ENCODE data around the gene CHCHD4.

Gene CHCHD4

DNA sequence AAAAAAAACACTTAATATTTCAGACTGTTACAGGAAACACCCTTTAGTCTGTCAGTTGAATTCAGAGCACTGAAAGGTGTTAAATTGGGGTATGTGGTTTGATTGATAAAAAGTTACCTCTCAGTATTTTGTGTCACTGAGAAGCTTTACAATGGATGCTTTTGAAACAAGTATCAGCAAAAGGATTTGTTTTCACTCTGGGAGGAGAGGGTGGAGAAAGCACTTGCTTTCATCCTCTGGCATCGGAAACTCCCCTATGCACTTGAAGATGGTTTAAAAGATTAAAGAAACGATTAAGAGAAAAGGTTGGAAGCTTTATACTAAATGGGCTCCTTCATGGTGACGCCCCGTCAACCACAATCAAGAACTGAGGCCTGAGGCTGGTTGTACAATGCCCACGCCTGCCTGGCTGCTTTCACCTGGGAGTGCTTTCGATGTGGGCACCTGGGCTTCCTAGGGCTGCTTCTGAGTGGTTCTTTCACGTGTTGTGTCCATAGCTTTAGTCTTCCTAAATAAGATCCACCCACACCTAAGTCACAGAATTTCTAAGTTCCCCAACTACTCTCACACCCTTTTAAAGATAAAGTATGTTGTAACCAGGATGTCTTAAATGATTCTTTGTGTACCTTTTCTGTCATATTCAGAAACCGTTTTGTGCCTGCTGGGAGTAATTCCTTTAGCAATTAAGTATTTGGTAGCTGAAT is 18.0 kb upstream of the CHCHD4 start:
- CTCF ChIA-PET: interaction anchor here (1.1 to 2.0 kb wide), 4 partner anchors 15 to 61 kb away, joined by 3 to 6 read pairs (median 4); partner anchors contain the start of genes CHCHD4 and TMEM43
- TF ChIP-seq CTCF (IDR thresholded peaks at IDR 0.05; ENCODE audit: control extremely low read depth, extremely low read depth, low read depth, missing control alignments): no peak
- POLR2A ChIA-PET: interaction anchor here (1.1 kb wide), 1 partner anchor 36 kb away, joined by 3 read pairs; the partner anchor contains the start of genes LSM3 and XPC
- no peak for DNase-seq (ENCODE audit: extremely low spot score)

- no peak for DNase-seq (ENCODE audit: extremely low spot score)
- CTCF ChIA-PET: interaction anchor here (1.1 to 2.0 kb wide), 4 partner anchors 15 to 62 kb away, joined by 3 to 6 read pairs (median 4); partner anchors contain the start of genes CHCHD4 and TMEM43
- POLR2A ChIA-PET: no interaction called here
- no peak for TF ChIP-seq CTCF (IDR thresholded peaks at IDR 0.05; ENCODE audit: control extremely low read depth, extremely low read depth, low read depth, missing control alignments)
Measured at GRCh38 chr3:14141602-14142341, 17.1 kb upstream of the CHCHD4 start.

DNA sequence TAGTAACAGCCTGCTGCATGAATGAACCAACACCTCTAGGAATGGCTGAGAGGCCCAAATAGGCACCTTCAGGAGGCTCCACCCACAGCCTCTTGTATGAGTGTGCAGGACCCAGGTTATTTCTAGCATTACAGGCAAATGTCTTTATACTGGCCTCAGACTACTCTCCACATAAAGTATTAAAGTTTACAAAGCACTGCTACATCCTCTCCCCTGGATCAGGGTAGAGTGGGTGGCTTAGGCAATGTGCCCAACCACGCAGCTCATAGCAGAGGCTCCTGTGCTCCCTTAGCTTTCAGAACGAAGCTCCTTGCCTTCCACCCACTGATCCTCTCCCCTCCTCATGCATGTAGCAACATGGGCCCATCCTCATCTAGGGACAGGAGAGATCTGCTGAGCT is 16.5 kb upstream of the CHCHD4 start:
- TF ChIP-seq CTCF (IDR thresholded peaks at IDR 0.05; ENCODE audit: control extremely low read depth, extremely low read depth, low read depth, missing control alignments): no peak
- ChIA-PET CTCF (interaction anchor here (1.3 to 2.0 kb wide), 2 partner anchors 15 to 34 kb away, joined by 3 to 6 read pairs; no protein-coding TSS in a partner anchor), POLR2A (no interaction called here)
- no peak for DNase-seq (ENCODE audit: extremely low spot score)

DNA sequence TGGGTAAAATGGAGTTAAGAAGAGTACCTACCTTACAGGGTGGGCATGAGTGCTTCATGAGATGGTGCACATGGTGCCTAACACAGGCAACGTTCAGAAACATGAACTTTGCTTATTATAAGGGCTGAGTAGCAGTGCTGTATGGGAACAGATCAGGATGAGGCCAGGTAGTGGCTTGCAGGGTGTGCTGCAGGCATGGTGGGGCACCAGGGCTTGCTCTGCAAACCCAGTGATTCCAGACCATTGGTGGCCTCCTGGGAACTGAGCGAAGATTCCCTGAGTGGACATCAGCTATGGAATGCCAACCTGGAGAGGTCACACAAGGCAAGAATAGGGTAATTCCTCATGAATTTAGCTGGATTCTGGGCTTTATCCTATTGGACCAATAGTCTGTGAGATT is 16.0 kb upstream of the CHCHD4 start:
- ChIA-PET CTCF (interaction anchor here (1.3 to 2.0 kb wide), 3 partner anchors 14 to 34 kb away, joined by 3 to 6 read pairs (median 4); no protein-coding TSS in a partner anchor), POLR2A (no interaction called here)
- TF ChIP-seq CTCF (IDR thresholded peaks at IDR 0.05; ENCODE audit: control extremely low read depth, extremely low read depth, low read depth, missing control alignments): no peak

GRCh38 chr3:14139771-14140170 is 15.1 kb upstream of the CHCHD4 start:
- no peak for DNase-seq (ENCODE audit: extremely low spot score)
- no peak for TF ChIP-seq CTCF (IDR thresholded peaks at IDR 0.05; ENCODE audit: control extremely low read depth, extremely low read depth, low read depth, missing control alignments)
- ChIA-PET CTCF (interaction anchor here (1.3 kb wide), 1 partner anchor 14 kb away, joined by 4 read pairs; no protein-coding TSS in a partner anchor), POLR2A (no interaction called here)

More for the DNA sequence above, 16.0 kb upstream of the CHCHD4 start:
- DNase-seq (ENCODE audit: extremely low spot score): no peak

- ChIA-PET POLR2A (no interaction called here), CTCF (interaction anchor here (0.9 to 1.3 kb wide), 2 partner anchors 13 to 242 kb away, joined by 3 to 4 read pairs; no protein-coding TSS in a partner anchor)
- TF ChIP-seq CTCF (IDR thresholded peaks at IDR 0.05; ENCODE audit: control extremely low read depth, extremely low read depth, low read depth, missing control alignments): no peak
- no peak for DNase-seq (ENCODE audit: extremely low spot score)
Measured at GRCh38 chr3:14138878-14139655, 14.4 kb upstream of the CHCHD4 start.
